WTC11 (cell line): ENCODE results near the gene CSNK1A1. TPM values are rescaled to one million over a fixed set of nuclear protein-coding genes. Genes with fewer than 3 reads are reported as not detected.

Source experiments
- ATAC-seq: fragments of 200-7000 bp; cut with Tn5 transposase; 2 replicates; pipeline ENCODE4 v1.10.0; 2021; ENCODE audit warnings: mild to moderate bottlenecking, moderate library complexity
- Bru-seq: library from RNA; stranded (reverse); fragments of 400-500 nt; gene quantifications from one replicate; lab custom pipeline; 2021; lab: Mats Ljungman, UMichigan
- CTCF ChIA-PET: fragments of 300-600 bp; sonication (Branson Sonifier 250); formaldehyde crosslinking; loops from one replicate; lab custom pipeline; 2021; ENCODE audit warnings: antibody characterized with exemption; lab: Charles Lee
- POLR2A ChIA-PET: fragments of 350-600 bp; sonication (Branson Sonifier 250); formaldehyde crosslinking; loops from one replicate; lab custom pipeline; 2021; ENCODE audit warnings: antibody characterized with exemption; lab: Charles Lee
- DNase-seq: peaks from one replicate; pipeline ENCODE4 v3.0.0; 2021; ENCODE audit warnings: low spot score
- H3K27ac Mint-ChIP-seq: 2 replicates; pipeline ENCODE4 v1.8.0; 2021; ENCODE audit warnings: mixed read lengths
- H3K27me3 Mint-ChIP-seq: 2 replicates; pipeline ENCODE4 v1.8.0; 2021; ENCODE audit warnings: low read depth, mild to moderate bottlenecking, moderate library complexity, mixed read lengths
- H3K36me3 Mint-ChIP-seq: 2 replicates; pipeline ENCODE4 v1.8.0; 2021; ENCODE audit warnings: mixed read lengths
- H3K4me1 Mint-ChIP-seq: 2 replicates; pipeline ENCODE4 v1.8.0; 2022; ENCODE audit warnings: mixed read lengths
- H3K4me3 Mint-ChIP-seq: 2 replicates; pipeline ENCODE4 v1.8.0; 2021; ENCODE audit warnings: mild to moderate bottlenecking, moderate library complexity, mixed read lengths
- H3K9me3 Mint-ChIP-seq: 2 replicates; pipeline ENCODE4 v1.8.0; 2021; ENCODE audit warnings: mixed read lengths
- CDX4 ChIP-seq: fragments of 250-450 bp; sonication (Bioruptor Pico); IDR thresholded peaks from 2 replicates; pipeline ENCODE4 v1.9.0; 2021; ENCODE audit warnings: moderate library complexity, mild to moderate bottlenecking, inconsistent platforms, borderline replicate concordance
- ERG ChIP-seq: fragments of 250-450 bp; sonication (Bioruptor Pico); IDR thresholded peaks from 2 replicates; pipeline ENCODE4 v1.8.0; 2021; ENCODE audit warnings: mild to moderate bottlenecking
- FOXJ3 ChIP-seq: sonication (generic); formaldehyde crosslinking; IDR thresholded peaks from 2 replicates; pipeline ENCODE4 v1.9.0; 2021; ENCODE audit warnings: missing genetic modification reagents, mild to moderate bottlenecking, borderline replicate concordance
- IRF1 ChIP-seq: sonication (generic); formaldehyde crosslinking; IDR thresholded peaks from 2 replicates; pipeline ENCODE4 v1.8.0; 2023; ENCODE audit warnings: missing genetic modification reagents
- IRF2 ChIP-seq: sonication (generic); formaldehyde crosslinking; IDR thresholded peaks from 2 replicates; pipeline ENCODE4 v1.8.0; 2022; ENCODE audit warnings: low read depth, missing genetic modification reagents, borderline replicate concordance
- JUN ChIP-seq: sonication (generic); formaldehyde crosslinking; IDR thresholded peaks from 2 replicates; pipeline ENCODE4 v1.8.0; 2023; ENCODE audit warnings: mild to moderate bottlenecking, missing genetic modification reagents
- MXD4 ChIP-seq: fragments of 250-450 bp; sonication (Bioruptor Pico); IDR thresholded peaks from 2 replicates; pipeline ENCODE4 v1.8.0; 2021; ENCODE audit warnings: mild to moderate bottlenecking, moderate library complexity, borderline replicate concordance
- MYBL2 ChIP-seq: sonication (generic); formaldehyde crosslinking; IDR thresholded peaks from 2 replicates; pipeline ENCODE4 v1.8.1; 2023; ENCODE audit warnings: mild to moderate bottlenecking, moderate library complexity, missing genetic modification reagents
- NR2C2 ChIP-seq: sonication (generic); formaldehyde crosslinking; IDR thresholded peaks from 2 replicates; pipeline ENCODE4 v1.8.0; 2022; ENCODE audit warnings: mild to moderate bottlenecking, missing genetic modification reagents
- PRRX2 ChIP-seq: fragments of 250-450 bp; sonication (Bioruptor Pico); IDR thresholded peaks from 2 replicates; pipeline ENCODE4 v1.8.0; 2021; ENCODE audit warnings: mild to moderate bottlenecking
- RELA ChIP-seq: sonication (generic); formaldehyde crosslinking; IDR thresholded peaks from 2 replicates; pipeline ENCODE4 v1.8.1; 2022; ENCODE audit warnings: missing genetic modification reagents, mild to moderate bottlenecking, borderline replicate concordance
- RORB ChIP-seq: fragments of 250-450 bp; sonication (Bioruptor Pico); IDR thresholded peaks from 2 replicates; pipeline ENCODE4 v1.9.0; 2021; ENCODE audit warnings: mild to moderate bottlenecking
- SMAD3 ChIP-seq: sonication (generic); formaldehyde crosslinking; IDR thresholded peaks from 2 replicates; pipeline ENCODE4 v1.8.0; 2022; ENCODE audit warnings: missing genetic modification reagents, mild to moderate bottlenecking, borderline replicate concordance
- SMAD4 ChIP-seq: sonication (generic); formaldehyde crosslinking; IDR thresholded peaks from 2 replicates; pipeline ENCODE4 v1.8.0; 2022; ENCODE audit warnings: mild to moderate bottlenecking, missing genetic modification reagents
- SP1 ChIP-seq: sonication (generic); formaldehyde crosslinking; conservative IDR thresholded peaks from 2 replicates; pipeline ENCODE4 v1.8.1; 2022; ENCODE audit warnings: missing genetic modification reagents
- TEAD1 ChIP-seq: sonication (generic); formaldehyde crosslinking; IDR thresholded peaks from 2 replicates; pipeline ENCODE4 v1.8.0; 2022; ENCODE audit warnings: mild to moderate bottlenecking, missing genetic modification reagents
- TEAD4 ChIP-seq: sonication (generic); formaldehyde crosslinking; IDR thresholded peaks from 2 replicates; pipeline ENCODE4 v1.8.0; 2022; ENCODE audit warnings: mild to moderate bottlenecking, missing genetic modification reagents
- TP53 ChIP-seq: sonication (generic); formaldehyde crosslinking; IDR thresholded peaks from 2 replicates; pipeline ENCODE4 v1.8.1; 2023; ENCODE audit warnings: mild to moderate bottlenecking, missing genetic modification reagents
- ZNF121 ChIP-seq: sonication (generic); formaldehyde crosslinking; IDR thresholded peaks from 2 replicates; pipeline ENCODE4 v1.8.0; 2023; ENCODE audit warnings: missing genetic modification reagents
- ZNF232 ChIP-seq: sonication (generic); formaldehyde crosslinking; IDR thresholded peaks from 2 replicates; pipeline ENCODE4 v1.8.0; 2022; ENCODE audit warnings: mild to moderate bottlenecking, missing genetic modification reagents
- ZNF396 ChIP-seq: fragments of 250-450 bp; sonication (Bioruptor Pico); IDR thresholded peaks from 2 replicates; pipeline ENCODE4 v1.8.0; 2021; ENCODE audit warnings: mild to moderate bottlenecking, moderate library complexity, borderline replicate concordance
- ZNF416 ChIP-seq: fragments of 250-450 bp; sonication (Bioruptor Pico); IDR thresholded peaks from 2 replicates; pipeline ENCODE4 v1.9.0; 2021; ENCODE audit warnings: mild to moderate bottlenecking, inconsistent platforms
- ZNF512 ChIP-seq: sonication (generic); formaldehyde crosslinking; IDR thresholded peaks from 2 replicates; pipeline ENCODE4 v1.8.1; 2022; ENCODE audit warnings: missing genetic modification reagents, borderline replicate concordance
- long read RNA-seq, 3 experiments: library from RNA in 1 of 3; library from capped mRNA in 1 of 3; library from polyadenylated mRNA in 1 of 3; unstranded in 2 of 3; stranded (forward) in 1 of 3; transcript quantifications; one replicate each; pipeline ENCODE4 v2.0.0, GENCODE V29; 2021
- total RNA-seq: library from RNA; stranded (reverse); gene quantifications from 3 replicates; pipeline ENCODE4 v1.2.3, GENCODE V29; 2021
- TF ChIP-seq, protein P1 (sequence below): sonication (generic); formaldehyde crosslinking; IDR thresholded peaks from 2 replicates; pipeline ENCODE4 v1.8.1; 2023; ENCODE audit warnings: mild to moderate bottlenecking, missing genetic modification reagents
- TF ChIP-seq, protein P2 (sequence below): fragments of 250-450 bp; sonication (Bioruptor Pico); IDR thresholded peaks from 2 replicates; pipeline ENCODE4 v1.9.0; 2021; ENCODE audit warnings: mild to moderate bottlenecking
- TF ChIP-seq, protein P3 (sequence below): sonication (generic); formaldehyde crosslinking; IDR thresholded peaks from 2 replicates; pipeline ENCODE4 v1.8.1; 2023; ENCODE audit warnings: mild to moderate bottlenecking, missing genetic modification reagents, moderate library complexity
- TF ChIP-seq, protein P4 (sequence below): sonication (generic); formaldehyde crosslinking; IDR thresholded peaks from 2 replicates; pipeline ENCODE4 v1.8.1; 2023; ENCODE audit warnings: mild to moderate bottlenecking, missing genetic modification reagents, moderate library complexity
- TF ChIP-seq, protein P5 (sequence below): sonication (generic); formaldehyde crosslinking; IDR thresholded peaks from 2 replicates; pipeline ENCODE4 v1.8.0; 2022; ENCODE audit warnings: mild to moderate bottlenecking, missing genetic modification reagents

CSNK1A1 gene
- total RNA-seq (265 to 276 TPM (median 269 TPM) in 3 replicates), Bru-seq, nascent RNA (percentile 96 among the genes with signal in this experiment)
- long read RNA-seq, experiment 1, full-length matches to known transcripts, result 659 of 852 reads
- long read RNA-seq, experiment 1, partial matches to known transcripts, result 77 of 852 reads
- long read RNA-seq, experiment 1, other reads (novel, unspliced or antisense), result 116 of 852 reads
- long read RNA-seq, experiment 2, full-length matches to known transcripts, result 115 of 243 reads
- long read RNA-seq, experiment 2, partial matches to known transcripts, result 46 of 243 reads
- long read RNA-seq, experiment 2, other reads (novel, unspliced or antisense), result 82 of 243 reads
- long read RNA-seq, experiment 3, full-length matches to known transcripts, result 115 of 155 reads
- long read RNA-seq, experiment 3, partial matches to known transcripts, result 18 of 155 reads
- long read RNA-seq, experiment 3, other reads (novel, unspliced or antisense), result 22 of 155 reads

DNA sequence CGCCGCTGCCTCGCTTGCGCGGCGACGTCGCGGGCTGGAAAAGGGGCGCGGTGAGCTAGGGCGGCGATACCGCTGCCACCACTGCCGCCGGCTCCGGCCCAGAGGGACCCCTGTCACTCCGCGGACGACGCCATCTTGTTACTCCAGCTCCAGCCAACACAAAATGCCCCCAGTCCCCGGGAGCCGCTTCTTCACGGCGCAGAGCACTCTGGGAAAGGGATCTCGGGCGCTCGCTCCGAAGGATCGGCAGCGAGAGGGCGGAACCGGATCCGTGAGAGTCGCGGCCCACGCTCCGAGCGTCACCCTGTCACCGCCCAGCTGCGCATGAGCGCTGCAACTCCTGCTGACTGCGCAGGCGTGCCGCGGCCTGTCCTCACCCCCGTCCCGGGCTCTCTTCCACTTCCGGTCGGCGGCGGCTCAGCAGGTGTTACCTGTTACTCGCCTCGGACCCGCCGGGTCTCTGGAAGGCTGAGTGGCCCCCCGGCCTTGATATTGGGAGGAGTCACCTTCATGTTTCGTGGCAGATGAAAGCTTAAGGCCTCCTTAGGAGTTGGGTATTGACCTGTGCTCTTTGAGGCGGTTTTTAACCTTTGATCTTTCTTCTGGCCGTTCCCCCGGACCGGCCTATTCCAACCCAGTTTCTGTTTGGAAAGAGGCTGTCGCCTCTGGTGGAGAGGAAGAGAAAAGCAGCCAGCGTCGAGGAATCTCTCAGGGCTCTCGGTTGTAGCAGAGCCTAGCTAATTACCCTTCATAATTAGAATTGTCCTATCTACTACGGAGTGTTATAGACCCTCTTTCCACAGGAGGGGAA is at the start of gene CSNK1A1:
Gene CSNK1A1 (minus strand): TSS at position 213 of the 811 bp plus-strand sequence. CDS start 475 bp downstream, outside the sequence.
- ATAC-seq, result peak; percentile 90
- Mint-ChIP-seq H3K27ac (peak within 1 kb of the TSS; percentile 99), H3K36me3 (peaks cover 38% of the 10 kb centered on the region), H3K9me3 (no peaks in the 10 kb centered on the region), H3K4me1 (peaks cover 33% of the 10 kb centered on the region), H3K27me3 (no peaks in the 10 kb centered on the region), H3K4me3 (peak within 1 kb of the TSS; percentile 98)
- ChIA-PET POLR2A (interaction anchor here (0.9 to 1.5 kb wide), 9 partner anchors 11 to 206 kb away, joined by 3 to 11 read pairs (median 6); partner anchors contain the start of gene GRPEL2), CTCF (interaction anchor here (0.5 to 2.7 kb wide), 24 partner anchors 11 to 232 kb away, joined by 3 to 22 read pairs (median 4); partner anchors contain the start of gene PCYOX1L)
- peak; percentile 98 for DNase-seq
- TF ChIP-seq TP53 (CRISPR knock-in tag) (0 out of 2 replicates have a peak, but pooled peaks have one; percentile 54), MYBL2 (CRISPR knock-in tag) (peak; percentile 40; the same call in 1 of the 2 replicates), PRRX2 (CRISPR knock-in tag) (no peak), ZNF512 (CRISPR knock-in tag) (no peak), ZNF121 (no peak), RELA (no peak), IRF2 (CRISPR knock-in tag) (no peak), TEAD4 (no peak), MXD4 (no peak), CDX4 (CRISPR knock-in tag) (no peak), IRF1 (CRISPR knock-in tag) (0 out of 2 replicates have a peak, but pooled peaks have one; percentile 62), ERG (CRISPR knock-in tag) (no peak), JUN (CRISPR knock-in tag) (no peak), ZNF232 (CRISPR knock-in tag) (no peak), SP1 (peak; percentile 73; the same call in 1 of the 2 replicates), NR2C2 (CRISPR knock-in tag) (no peak), TEAD1 (no peak), ZNF416 (CRISPR knock-in tag) (no peak), RORB (CRISPR knock-in tag) (no peak), FOXJ3 (CRISPR knock-in tag) (no peak), ZNF396 (CRISPR knock-in tag) (no peak), SMAD3 (CRISPR knock-in tag) (no peak), SMAD4 (CRISPR knock-in tag) (no peak)
- TF ChIP-seq, protein P1, sequence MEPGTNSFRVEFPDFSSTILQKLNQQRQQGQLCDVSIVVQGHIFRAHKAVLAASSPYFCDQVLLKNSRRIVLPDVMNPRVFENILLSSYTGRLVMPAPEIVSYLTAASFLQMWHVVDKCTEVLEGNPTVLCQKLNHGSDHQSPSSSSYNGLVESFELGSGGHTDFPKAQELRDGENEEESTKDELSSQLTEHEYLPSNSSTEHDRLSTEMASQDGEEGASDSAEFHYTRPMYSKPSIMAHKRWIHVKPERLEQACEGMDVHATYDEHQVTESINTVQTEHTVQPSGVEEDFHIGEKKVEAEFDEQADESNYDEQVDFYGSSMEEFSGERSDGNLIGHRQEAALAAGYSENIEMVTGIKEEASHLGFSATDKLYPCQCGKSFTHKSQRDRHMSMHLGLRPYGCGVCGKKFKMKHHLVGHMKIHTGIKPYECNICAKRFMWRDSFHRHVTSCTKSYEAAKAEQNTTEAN (CRISPR knock-in tag), result peak; percentile 52; the same call in 1 of the 2 replicates
- TF ChIP-seq, protein P2, sequence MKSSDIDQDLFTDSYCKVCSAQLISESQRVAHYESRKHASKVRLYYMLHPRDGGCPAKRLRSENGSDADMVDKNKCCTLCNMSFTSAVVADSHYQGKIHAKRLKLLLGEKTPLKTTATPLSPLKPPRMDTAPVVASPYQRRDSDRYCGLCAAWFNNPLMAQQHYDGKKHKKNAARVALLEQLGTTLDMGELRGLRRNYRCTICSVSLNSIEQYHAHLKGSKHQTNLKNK, result no peak
- TF ChIP-seq, protein P3, sequence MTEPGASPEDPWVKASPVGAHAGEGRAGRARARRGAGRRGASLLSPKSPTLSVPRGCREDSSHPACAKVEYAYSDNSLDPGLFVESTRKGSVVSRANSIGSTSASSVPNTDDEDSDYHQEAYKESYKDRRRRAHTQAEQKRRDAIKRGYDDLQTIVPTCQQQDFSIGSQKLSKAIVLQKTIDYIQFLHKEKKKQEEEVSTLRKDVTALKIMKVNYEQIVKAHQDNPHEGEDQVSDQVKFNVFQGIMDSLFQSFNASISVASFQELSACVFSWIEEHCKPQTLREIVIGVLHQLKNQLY (CRISPR knock-in tag), result no peak
- TF ChIP-seq, protein P4, sequence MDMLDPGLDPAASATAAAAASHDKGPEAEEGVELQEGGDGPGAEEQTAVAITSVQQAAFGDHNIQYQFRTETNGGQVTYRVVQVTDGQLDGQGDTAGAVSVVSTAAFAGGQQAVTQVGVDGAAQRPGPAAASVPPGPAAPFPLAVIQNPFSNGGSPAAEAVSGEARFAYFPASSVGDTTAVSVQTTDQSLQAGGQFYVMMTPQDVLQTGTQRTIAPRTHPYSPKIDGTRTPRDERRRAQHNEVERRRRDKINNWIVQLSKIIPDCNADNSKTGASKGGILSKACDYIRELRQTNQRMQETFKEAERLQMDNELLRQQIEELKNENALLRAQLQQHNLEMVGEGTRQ, result 0 out of 2 replicates have a peak, but pooled peaks have one; percentile 40
- TF ChIP-seq, protein P5, sequence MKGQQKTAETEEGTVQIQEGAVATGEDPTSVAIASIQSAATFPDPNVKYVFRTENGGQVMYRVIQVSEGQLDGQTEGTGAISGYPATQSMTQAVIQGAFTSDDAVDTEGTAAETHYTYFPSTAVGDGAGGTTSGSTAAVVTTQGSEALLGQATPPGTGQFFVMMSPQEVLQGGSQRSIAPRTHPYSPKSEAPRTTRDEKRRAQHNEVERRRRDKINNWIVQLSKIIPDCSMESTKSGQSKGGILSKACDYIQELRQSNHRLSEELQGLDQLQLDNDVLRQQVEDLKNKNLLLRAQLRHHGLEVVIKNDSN (CRISPR knock-in tag), result no peak
